Stimulated activated CD4-positive, alpha-beta T cell treated with anti-CD3 and anti-CD28 coated beads, Interleukin-1b, Interleukin-23, amount 100 ng/mL, for 24 hours (primary cell): ENCODE measurements around the gene TLCD1.
"Not testable (repeated sequence)": the region's sequence is repeated elsewhere in the genome, so short reads cannot be mapped to it uniquely, and the experiment has no call there.

Experiments
- DNase-seq, 4 experiments: peaks; one replicate each; pipeline ENCODE4 v3.0.0-alpha.2; 2020; ENCODE audit warnings: low read depth in 4 of 4, low spot score in 1 of 4

The TLCD1 gene

DNA sequence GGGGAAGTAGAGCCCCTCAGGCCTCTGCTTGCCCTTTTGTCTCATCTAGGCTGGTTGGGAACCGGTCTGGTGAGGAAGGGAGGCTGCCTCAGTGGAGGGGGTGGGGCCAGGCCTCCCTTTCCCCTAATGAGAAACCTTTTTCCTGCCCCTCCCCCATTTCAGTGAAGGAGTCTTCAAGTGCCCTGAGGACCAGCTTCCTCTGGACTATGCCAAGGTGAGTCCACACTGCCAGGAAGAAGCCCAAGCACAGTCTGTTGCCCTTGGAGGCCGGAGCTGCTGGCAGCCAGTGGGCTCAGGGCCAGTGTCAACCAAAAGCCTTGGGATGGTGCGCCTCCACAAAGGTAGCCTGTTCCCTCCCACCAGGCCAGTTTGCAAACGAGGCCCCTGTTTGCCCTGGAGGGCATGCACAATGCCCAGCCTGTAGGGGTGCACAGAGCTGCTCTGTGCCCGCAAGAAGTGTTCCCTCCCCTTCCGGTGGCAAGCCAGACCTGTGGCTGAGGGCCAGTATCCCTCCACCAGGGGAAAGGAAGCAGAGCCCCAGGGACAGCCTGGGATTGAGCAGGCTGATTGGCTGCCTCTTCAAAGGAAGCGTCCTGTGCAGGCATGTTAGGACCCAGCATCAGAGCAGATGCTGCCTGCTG, 21.1 kb upstream of the TLCD1 start:
- DNase-seq = no peak

DNA sequence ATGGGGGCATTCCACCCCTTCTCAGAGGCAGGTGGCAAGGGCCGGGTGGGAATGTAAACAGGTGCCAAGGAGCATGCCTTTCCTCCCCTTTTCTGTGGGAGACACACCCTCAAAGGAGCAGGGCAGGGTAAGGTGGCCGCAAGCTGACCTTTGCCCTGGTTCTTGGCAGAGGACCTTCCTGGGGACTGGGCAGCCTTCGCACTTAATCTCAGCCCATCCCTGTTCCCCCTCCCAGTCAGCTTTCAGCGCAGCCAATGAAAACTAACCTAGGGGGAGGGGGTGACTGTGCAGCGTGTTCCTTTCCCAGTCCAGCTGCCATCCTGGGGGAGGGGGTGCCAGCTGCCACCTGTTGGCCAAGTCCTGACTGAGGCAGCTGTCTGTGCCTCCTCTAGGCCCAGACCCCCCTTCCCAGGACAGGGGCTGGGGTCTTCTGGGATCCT, 20.6 kb upstream of the TLCD1 start:
- DNase-seq = no peak

DNA sequence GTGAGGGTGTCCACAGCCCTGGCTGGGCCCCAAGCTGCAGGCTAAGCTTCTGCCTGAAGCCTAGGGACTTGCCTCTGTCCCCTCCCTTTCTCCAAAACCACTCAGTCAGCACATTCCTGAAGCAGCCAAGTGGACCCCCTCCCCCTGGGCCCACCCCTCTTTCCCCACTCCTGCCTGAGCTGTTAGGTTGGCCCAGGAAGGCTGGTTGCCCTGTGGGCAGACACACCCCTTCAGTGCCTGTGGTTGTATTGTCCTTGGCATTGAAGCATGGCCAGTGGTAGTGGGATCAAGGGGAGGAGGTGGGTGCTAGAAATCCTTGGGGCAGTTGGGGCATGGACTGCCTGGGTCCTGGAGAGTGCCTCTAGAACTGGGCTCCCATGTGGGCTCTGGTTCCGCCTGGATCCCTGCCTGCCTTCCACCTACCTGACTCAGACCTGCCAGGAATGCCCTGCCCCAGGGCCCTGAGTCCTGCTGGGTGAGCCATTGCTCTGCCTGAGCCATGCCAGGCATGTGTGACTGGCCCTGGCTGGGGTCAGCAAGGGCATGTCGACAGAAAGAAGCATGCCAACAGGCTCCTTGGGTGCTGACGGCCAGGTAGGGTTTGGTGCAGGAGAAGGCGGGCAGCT, 19.9 kb upstream of the TLCD1 start:
- DNase-seq = no peak

DNA sequence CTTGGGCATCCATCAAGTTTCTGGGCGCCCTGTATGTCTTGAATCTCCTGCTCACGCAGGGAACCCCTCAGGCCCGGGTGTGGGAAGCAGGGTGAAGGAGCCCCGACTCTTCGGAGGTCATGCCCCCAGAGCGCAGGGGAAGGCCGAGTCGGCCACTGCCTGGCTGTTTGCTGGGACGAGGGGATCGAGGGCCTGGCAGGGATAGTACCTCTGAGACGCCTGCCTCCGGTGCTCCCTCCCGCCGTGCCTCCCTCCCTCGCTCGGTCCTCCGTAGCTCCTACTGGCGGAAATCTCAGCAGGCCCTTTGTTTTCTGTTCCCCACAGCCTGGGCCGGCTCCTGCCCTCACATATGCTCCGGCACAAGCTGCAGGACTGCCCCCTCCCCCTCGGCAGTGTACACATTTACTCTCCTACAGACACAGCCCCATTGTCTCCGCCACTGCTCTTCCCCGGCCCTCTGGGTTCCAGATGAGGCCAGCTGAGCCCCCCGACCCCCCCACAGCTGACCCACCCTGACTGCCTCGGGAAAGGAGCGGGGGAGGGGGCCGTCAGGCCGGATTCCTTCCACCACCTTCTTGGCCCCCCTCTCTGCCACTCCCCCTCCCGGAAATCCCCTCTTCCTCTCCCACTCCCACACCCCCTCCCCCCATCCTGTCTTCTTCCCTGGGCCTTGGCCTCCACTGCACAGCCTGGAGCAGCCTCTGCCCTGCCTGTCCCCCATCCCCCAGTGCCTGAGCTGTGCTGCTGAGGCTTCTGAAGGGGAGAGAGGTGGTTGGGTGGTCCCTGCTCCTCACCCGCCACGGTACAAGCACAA, 19.1 kb upstream of the TLCD1 start:
- no peak for DNase-seq

DNA sequence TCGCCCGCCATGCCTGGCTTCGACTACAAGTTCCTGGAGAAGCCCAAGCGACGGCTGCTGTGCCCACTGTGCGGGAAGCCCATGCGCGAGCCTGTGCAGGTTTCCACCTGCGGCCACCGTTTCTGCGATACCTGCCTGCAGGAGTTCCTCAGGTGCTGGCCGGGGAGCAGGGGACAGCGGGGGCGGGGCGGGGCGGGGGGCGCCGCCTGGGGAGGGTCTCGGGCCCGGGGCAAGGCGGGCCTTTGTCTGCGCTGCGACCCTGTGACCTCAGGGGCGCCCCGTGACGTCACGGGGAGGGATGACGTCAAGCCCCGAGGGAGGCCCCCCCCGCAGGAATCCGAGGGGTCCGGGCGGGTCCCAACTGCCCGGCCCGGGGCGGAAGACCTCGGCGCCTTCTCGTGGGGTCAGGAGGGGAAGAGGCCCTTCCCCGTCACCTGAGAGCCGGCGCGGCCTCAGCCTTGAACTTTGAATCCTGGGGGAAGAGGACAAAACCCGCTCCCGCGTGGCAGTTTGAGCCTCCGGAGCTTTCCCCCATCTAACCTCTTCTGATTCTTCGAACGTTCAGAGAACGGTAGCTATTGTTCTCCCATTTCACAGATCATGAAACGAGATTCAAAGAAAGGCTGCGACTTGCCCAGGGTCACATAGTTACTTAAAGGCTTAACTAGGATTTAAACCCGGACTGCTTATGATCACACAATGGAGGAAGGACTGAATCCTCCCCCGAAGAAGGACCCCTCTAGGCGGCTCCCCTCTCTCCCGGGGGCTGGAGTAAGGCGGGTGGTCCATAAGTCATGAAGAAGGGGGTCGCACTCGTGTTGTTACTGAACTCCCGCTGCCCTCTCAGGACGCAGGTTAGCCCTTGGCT, 18.3 kb upstream of the TLCD1 start:
- peak in 2 of 4 experiments; percentile 43 to 64 for DNase-seq

DNA sequence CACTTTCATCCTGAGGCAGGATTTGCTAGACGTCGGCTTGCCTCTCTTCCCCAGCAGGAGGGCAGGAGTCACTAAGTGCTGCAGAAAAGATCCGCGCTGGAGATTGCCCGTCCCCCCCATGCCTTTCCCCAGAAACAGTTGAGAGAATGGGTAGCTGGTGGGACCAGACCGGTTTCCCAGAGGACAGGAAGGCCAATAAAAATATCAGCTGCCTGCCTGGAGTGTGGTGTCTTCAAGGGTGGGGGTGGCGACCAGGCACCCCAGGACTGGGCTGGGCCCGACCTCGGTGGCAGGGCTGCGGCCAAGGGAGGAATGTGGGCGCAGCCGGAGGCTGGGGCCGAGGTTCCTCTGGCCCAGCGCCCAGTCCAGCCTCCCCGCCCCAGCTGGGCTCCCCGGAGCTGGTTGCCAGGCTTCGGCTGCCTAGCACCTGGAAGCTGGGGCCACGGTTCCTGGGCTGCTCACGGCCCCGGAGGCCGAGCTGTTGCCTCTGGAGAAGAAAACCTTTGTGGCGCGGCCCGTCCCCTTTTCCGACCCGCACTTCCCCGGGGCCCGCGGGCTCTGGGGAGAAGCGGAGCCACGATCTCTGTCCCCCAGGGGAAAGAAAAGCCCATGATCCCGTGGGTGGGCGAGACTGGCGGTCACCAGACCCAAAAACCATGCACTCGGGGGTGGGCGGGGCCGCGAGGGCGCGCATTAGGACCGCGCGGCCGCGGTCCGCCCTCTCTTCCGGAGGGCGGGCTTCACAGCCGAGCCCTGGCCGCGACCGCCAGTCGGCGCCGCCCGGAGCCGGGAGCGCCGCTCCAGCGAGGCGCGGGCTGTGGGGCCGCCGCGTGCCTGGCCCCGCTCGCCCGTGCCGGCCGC, 17.4 kb upstream of the TLCD1 start, which contains the start of gene TRAF4:
TRAF4 (plus strand) TSS at position 769 of the 861 bp plus-strand sequence. CDS start 102 bp downstream, outside the sequence.
- DNase-seq = peak in 2 of 4 experiments; percentile 65 to 80

DNA sequence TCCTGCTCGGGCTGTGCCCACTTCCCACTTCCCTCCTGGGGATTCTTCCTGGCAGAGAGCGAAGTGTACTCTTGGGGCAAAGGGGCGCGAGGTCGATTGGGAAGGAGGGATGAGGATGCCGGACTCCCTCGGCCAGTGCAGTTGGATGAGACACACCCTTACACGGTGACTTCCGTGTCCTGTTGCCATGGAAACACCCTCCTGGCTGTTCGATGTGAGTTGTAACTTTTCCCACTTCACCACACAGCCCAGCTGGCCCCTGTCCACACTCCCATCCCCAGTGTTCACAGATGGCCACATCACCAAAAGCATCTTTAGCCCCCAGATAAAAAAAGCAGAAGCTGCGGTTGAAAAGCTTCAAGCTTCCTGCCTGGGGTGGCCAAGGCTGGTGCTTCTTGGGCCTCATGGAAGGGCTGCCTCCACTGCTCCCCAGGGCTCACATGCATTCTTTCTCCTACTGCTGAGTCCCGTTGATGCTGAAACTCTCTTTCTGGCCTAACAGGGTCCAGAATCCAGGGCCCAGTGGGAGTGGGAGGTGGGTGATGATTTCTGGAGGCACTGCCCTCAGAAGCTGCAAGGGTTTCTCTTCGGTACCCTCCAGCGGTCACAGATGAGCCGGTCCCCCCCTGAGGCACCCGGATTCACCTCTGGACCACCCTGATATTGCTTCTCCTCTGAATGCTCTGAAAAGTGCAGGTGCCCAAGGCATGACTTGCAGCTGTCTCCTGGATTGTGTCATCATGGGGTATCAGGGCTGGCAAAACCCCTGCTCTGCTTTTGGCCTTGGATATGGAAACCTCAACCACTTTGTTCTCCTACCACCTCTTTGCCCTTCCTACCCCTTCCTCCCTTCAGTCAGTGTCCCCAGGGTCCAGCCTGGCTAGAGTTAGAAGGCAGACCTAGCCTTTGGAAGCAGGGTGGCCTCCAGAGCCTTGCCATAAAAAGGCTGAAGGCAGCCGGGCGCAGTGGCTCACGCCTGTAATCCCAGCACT, 15.6 kb upstream of the TLCD1 start:
- DNase-seq = no peak

DNA sequence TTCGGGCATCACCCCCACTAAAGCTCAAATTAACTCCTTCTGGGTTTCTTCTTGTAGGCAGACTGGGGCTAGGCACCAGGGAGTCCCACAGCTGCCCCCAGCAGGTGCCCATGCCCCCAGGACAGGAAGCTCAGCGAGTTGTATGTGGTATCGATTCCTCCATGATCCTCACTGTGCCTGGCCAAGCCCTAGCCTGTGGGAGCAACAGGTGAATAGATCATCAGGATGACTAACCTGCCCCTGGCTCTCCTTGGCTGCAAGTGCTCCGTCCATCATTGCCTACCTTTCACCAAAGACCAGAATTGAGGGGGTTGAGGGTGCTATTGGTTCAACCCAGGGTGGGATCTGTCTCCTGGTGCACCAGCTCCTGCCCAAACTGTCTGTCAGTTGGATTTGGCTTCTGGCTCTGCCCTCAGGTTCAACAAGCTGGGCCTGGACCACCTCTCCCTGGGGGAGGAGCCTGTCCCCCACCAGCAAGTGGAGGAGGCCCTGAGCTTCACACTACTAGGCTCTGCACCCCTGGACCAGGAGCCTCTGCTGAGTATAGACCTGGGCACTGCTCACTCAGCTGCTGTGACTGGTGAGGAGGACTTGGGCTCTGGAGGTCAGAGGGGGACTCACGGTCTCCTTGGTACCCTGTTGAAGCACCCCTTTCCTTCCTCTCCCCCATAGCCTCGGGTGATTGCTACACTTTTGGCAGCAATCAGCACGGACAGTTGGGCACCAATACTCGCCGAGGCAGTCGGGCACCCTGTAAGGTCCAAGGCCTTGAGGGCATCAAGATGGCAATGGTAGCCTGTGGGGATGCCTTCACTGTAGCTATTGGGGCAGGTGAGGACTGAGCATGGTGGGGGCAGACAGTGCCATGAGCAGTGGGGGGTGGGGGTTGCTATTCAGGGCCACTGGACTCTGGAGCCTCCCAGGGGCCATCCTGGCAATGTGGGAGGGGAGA, 14.6 kb upstream of the TLCD1 start:
- no peak for DNase-seq

DNA sequence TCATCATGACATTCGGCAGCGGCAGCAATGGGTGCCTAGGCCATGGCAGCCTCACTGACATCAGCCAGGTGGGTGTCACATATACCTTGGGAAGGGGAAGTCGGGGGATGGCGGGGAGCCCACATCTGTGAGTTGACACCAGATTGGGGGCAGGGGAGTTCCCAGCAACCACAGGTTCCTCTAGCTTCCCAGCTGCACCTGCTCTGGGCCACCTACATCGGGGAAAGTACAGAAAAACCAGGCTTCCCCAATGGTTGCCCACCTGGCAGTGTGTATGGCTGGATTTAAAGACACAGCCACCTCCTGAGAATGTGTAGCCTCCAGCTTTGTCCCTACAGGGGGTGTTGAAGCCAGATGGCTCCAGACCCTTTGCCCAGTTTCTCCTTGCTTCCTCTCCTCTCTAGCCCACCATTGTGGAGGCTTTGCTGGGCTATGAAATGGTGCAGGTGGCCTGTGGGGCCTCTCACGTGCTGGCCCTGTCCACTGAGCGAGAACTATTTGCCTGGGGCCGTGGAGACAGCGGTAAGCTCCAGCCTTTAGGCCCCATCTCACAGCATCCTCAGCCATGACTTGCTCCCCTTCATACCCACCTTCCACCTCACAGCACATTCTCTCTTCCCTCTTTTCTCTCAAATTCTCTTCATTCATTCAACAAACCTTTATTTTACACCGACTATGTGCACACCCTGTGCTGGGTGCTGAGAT, 12.8 kb upstream of the TLCD1 start:
- no peak for DNase-seq

DNA sequence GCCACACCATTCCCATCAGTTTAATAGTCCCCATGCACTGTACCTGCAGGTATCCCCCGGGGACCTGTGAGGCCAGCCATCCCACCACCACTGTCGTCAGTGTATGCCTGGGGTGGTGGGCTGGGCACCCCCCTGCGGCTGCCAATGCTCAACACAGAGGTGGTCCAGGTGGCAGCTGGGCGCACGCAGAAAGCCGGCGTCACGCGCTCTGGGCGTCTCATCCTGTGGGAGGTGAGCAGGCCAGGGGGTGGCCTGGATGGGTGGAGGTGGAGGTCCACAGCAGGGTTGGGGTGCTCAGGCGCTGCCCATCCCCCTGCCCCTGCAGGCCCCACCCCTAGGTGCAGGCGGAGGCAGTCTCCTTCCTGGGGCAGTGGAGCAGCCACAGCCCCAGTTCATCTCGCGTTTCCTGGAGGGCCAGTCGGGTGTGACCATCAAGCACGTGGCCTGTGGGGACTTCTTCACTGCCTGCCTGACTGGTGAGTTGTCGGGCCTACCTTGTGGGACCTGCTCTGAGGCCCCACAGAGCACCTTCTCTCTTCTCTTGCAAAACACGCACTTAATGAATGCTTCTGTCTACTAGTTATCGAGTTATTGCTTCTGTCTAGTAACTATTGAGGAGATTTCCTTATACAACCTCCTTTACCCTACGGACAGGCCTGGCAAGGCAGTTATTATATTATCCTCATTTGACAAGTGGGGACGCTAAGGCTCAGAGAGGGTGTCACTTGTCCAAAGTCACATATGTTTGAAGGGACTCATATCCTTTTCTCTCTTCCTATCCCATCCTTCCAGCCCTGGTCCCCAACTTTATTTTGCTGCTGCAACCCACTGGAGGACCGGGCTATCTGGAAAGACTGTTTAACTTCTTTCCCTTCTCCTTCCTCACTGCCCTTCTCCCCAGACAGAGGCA, 12.0 kb upstream of the TLCD1 start:
- DNase-seq = no peak

DNA sequence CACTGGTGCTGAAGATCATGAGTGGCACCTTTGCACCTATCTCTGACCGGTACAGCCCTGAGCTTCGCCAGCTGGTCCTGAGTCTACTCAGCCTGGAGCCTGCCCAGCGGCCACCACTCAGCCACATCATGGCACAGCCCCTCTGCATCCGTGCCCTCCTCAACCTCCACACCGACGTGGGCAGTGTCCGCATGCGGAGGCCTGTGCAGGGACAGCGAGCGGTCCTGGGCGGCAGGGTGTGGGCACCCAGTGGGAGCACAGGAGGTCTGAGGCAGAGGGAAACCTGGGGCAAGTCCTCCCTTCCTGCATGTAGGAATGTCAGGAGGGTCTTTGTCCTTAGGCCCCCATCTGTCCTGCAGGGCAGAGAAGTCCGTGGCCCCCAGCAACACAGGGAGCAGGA, 11.3 kb upstream of the TLCD1 start:
- no peak for DNase-seq

DNA sequence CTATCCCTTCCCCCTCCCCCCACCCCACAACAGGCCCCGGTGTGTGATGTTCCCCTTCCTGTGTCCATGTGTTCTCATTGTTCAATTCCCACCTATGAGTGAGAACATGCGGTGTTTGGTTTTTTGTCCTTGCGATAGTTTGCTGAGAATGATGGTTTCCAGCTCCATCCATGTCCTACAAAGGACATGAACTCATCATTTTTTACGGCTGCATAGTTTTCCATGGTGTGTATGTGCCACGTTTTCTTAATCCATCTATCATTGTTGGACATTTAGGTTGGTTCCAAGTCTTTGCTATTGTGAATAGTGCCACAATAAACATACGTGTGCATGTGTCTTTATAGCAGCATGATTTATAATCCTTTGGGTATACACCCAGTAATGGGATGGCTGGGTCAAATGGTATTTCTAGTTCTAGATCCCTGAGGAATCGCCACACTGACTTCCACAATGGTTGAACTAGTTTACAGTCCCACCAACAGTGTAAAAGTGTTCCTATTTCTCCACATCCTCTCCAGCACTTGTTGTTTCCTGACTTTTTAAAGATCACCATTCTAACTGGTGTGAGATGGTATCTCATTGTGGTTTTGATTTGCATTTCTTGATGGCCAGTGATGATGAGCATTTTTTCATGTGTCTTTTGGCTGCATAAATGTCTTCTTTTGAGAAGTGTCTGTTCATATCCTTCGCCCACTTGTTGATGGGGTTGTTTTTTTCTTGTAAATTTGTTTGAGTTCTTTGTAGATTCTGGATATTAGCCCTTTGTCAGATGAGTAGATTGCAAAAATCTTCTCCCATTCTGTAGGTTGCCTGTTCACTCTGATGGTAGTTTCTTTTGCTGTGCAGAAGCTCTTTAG, 10.1 kb upstream of the TLCD1 start:
- not testable (repeated sequence) for DNase-seq

DNA sequence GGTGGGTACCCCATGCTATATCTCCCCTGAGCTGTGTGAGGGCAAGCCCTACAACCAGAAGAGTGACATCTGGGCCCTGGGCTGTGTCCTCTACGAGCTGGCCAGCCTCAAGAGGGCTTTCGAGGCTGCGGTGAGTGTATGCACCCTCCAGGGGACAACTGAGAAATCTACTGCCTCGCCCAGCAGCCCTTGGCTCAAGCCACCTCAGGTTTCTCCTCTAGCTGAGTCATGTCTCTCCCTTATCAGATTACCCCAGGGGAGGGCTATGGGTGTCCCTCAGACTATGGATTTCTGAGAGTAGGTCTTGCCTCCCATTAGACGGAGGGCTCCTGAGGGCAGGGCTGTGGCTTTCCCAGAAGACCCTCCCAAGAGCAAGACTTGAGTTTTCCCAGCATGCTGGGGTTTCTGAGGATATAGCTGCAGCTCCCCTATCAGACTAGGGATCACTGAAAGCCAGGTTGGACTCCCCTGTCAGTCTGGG, 9.2 kb upstream of the TLCD1 start:
- no peak for DNase-seq

DNA sequence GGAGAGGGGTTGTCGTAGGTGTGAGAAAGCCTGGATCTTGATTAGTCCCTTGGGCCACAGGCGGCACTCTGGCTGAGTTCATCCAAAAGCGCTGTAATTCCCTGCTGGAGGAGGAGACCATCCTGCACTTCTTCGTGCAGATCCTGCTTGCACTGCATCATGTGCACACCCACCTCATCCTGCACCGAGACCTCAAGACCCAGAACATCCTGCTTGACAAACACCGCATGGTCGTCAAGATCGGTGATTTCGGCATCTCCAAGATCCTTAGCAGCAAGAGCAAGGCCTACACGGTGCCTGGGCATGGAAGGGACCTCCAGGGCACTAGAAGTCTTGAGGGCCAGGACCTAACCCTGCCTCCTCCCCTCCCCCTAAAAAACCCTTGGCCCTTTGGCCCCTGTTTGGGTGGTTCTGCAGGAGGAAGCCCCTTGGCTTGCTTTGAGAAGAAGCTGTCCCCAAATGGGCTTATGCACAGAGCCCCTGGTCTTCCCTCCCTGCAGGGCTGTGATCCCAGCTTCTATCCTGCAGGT, 8.7 kb upstream of the TLCD1 start:
- no peak for DNase-seq

DNA sequence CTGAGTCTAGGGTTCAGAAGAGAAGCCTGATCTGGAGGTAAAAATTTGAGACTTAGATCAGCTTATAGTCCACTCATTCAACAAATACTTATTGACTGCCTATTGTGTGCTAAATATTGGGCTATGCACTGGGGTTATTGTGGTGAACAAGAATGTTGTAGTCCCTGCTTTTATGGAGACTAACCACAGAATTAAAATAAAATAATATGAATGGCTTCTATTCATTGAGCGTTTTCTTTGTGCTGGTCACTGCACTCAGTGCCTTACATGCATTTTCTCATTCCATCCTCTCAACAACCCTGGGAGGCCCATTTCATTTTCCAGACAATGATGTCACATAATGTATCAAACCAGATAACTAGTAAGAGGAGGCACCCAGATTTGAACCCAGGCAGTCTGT, 7.3 kb upstream of the TLCD1 start:
- no peak for DNase-seq
